ENCODE measurements around the gene C1QL1. TPM values are rescaled to one million over a fixed set of nuclear protein-coding genes. Genes with fewer than 3 reads are reported as not detected.

Gene C1QL1
- total RNA-seq, 1 donor from 2014 or later, result 1.6 TPM

- H3K36me3 Mint-ChIP-seq (ENCODE audit: low read depth), result no peaks in the 10 kb centered on the region
- DNase-seq (ENCODE audit: low spot score), result no peak
- H3K27ac Mint-ChIP-seq (ENCODE audit: unreplicated experiment), result no peak overlapping the region
- no peaks in the 10 kb centered on the region for H3K9me3 Mint-ChIP-seq (ENCODE audit: low read depth)
- H3K27me3 Mint-ChIP-seq (ENCODE audit: low read depth), result peaks cover 12% of the 10 kb centered on the region
- TF ChIP-seq CTCF (IDR thresholded peaks at IDR 0.05), result no peak
- H3K4me1 Mint-ChIP-seq (ENCODE audit: low read depth), result peaks cover 3% of the 10 kb centered on the region
- no peak overlapping the region for H3K4me3 Mint-ChIP-seq (ENCODE audit: unreplicated experiment)
These were observed 10.7 kb upstream of the C1QL1 start for GRCh38 chr17:44978807-44979206.

GRCh38 chr17:44977814-44978550 is 9.9 kb upstream of the C1QL1 start:
- Mint-ChIP-seq H3K27me3 (ENCODE audit: low read depth) (peaks cover 12% of the 10 kb centered on the region), H3K4me3 (ENCODE audit: unreplicated experiment) (no peak overlapping the region), H3K4me1 (ENCODE audit: low read depth) (peaks cover 3% of the 10 kb centered on the region), H3K9me3 (ENCODE audit: low read depth) (no peaks in the 10 kb centered on the region), H3K27ac (ENCODE audit: unreplicated experiment) (no peak overlapping the region), H3K36me3 (ENCODE audit: low read depth) (no peaks in the 10 kb centered on the region)
- no peak for TF ChIP-seq CTCF (IDR thresholded peaks at IDR 0.05)
- DNase-seq (ENCODE audit: low spot score), result no peak

GRCh38 chr17:44977065-44977464 is 9.0 kb upstream of the C1QL1 start:
- H3K9me3 Mint-ChIP-seq (ENCODE audit: low read depth), result no peaks in the 10 kb centered on the region
- peaks cover 7% of the 10 kb centered on the region for H3K4me1 Mint-ChIP-seq (ENCODE audit: low read depth)
- no peak overlapping the region for H3K4me3 Mint-ChIP-seq (ENCODE audit: unreplicated experiment)
- H3K36me3 Mint-ChIP-seq (ENCODE audit: low read depth), result no peaks in the 10 kb centered on the region
- H3K27ac Mint-ChIP-seq (ENCODE audit: unreplicated experiment), result peak overlapping the region; percentile 22
- peaks cover 12% of the 10 kb centered on the region for H3K27me3 Mint-ChIP-seq (ENCODE audit: low read depth)
- TF ChIP-seq CTCF (IDR thresholded peaks at IDR 0.05), result no peak
- no peak for DNase-seq (ENCODE audit: low spot score)

- no peak for TF ChIP-seq CTCF (IDR thresholded peaks at IDR 0.05)
- H3K4me1 Mint-ChIP-seq (ENCODE audit: low read depth), result peaks cover 9% of the 10 kb centered on the region
- H3K4me3 Mint-ChIP-seq (ENCODE audit: unreplicated experiment), result no peak overlapping the region
- DNase-seq (ENCODE audit: low spot score), result no peak
- no peaks in the 10 kb centered on the region for H3K36me3 Mint-ChIP-seq (ENCODE audit: low read depth)
- no peaks in the 10 kb centered on the region for H3K9me3 Mint-ChIP-seq (ENCODE audit: low read depth)
- peaks cover 12% of the 10 kb centered on the region for H3K27me3 Mint-ChIP-seq (ENCODE audit: low read depth)
- no peak overlapping the region for H3K27ac Mint-ChIP-seq (ENCODE audit: unreplicated experiment)
These were observed 8.1 kb upstream of the C1QL1 start for GRCh38 chr17:44976206-44976605.

- peaks cover 16% of the 10 kb centered on the region for H3K27me3 Mint-ChIP-seq (ENCODE audit: low read depth)
- no peak overlapping the region for H3K4me3 Mint-ChIP-seq (ENCODE audit: unreplicated experiment)
- DNase-seq (ENCODE audit: low spot score), result no peak
- TF ChIP-seq CTCF (IDR thresholded peaks at IDR 0.05), result no peak
- no peak overlapping the region for H3K27ac Mint-ChIP-seq (ENCODE audit: unreplicated experiment)
- H3K4me1 Mint-ChIP-seq (ENCODE audit: low read depth), result peaks cover 18% of the 10 kb centered on the region
- no peaks in the 10 kb centered on the region for H3K36me3 Mint-ChIP-seq (ENCODE audit: low read depth)
- no peaks in the 10 kb centered on the region for H3K9me3 Mint-ChIP-seq (ENCODE audit: low read depth)
These were observed 4.8 kb upstream of the C1QL1 start for GRCh38 chr17:44972953-44973352.
